NOMO-1 treated with DMSO at 0.1 percent for 48 hours (cell line): ENCODE data around the gene PDPR.
"Not testable (repeated sequence)": the region's sequence is repeated elsewhere in the genome, so short reads cannot be mapped to it uniquely, and the experiment has no call there.

ENCODE experiments used
- DNase-seq: peaks from one replicate; lab custom pipeline; 2025; ENCODE audit not compliant: unreplicated experiment; lab: John Stamatoyannopoulos, UW

PDPR gene

GRCh38 chr16:70160821-70161220, 46.7 kb downstream of the PDPR start:
- no peak for DNase-seq

- no peak for DNase-seq
Measured at GRCh38 chr16:70161350-70161749, 47.2 kb downstream of the PDPR start.

- DNase-seq: no peak
Measured at GRCh38 chr16:70162041-70162451, 47.9 kb downstream of the PDPR start.

- DNase-seq: no peak
Measured at GRCh38 chr16:70163596-70163995, 49.5 kb downstream of the PDPR start.

GRCh38 chr16:70166688-70167087, 52.6 kb downstream of the PDPR start:
- not testable (repeated sequence) for DNase-seq

GRCh38 chr16:70173212-70173837, 59.2 kb downstream of the PDPR start, which contains the start of gene CLEC18C:
Gene CLEC18C (plus strand): TSS chr16:70173787. CDS start chr16:70174279, 492 bp downstream.
- DNase-seq: not testable (repeated sequence)

GRCh38 chr16:70173916-70174315, 59.8 kb downstream of the PDPR start:
- DNase-seq: not testable (repeated sequence)

GRCh38 chr16:70174387-70174932, 60.3 kb downstream of the PDPR start:
- not testable (repeated sequence) for DNase-seq

- DNase-seq: not testable (repeated sequence)
Measured at GRCh38 chr16:70187858-70188607, 73.9 kb downstream of the PDPR start.

GRCh38 chr16:70188608-70188915, 74.4 kb downstream of the PDPR start:
- not testable (repeated sequence) for DNase-seq

GRCh38 chr16:70190574-70190973, 76.4 kb downstream of the PDPR start:
- DNase-seq: not testable (repeated sequence)

- not testable (repeated sequence) for DNase-seq
Measured at GRCh38 chr16:70196683-70197300, 82.7 kb downstream of the PDPR start.

GRCh38 chr16:70197611-70198010, 83.5 kb downstream of the PDPR start:
- DNase-seq: not testable (repeated sequence)

GRCh38 chr16:70198230-70198629, 84.1 kb downstream of the PDPR start:
- not testable (repeated sequence) for DNase-seq

- not testable (repeated sequence) for DNase-seq
Measured at GRCh38 chr16:70198666-70199065, 84.5 kb downstream of the PDPR start.

- DNase-seq: not testable (repeated sequence)
Measured at GRCh38 chr16:70199170-70199569, 85.0 kb downstream of the PDPR start.

GRCh38 chr16:70200063-70200462, 85.9 kb downstream of the PDPR start:
- DNase-seq: not testable (repeated sequence)

GRCh38 chr16:70203508-70203907, 89.4 kb downstream of the PDPR start:
- not testable (repeated sequence) for DNase-seq

- not testable (repeated sequence) for DNase-seq
Measured at GRCh38 chr16:70204010-70204409, 89.9 kb downstream of the PDPR start.

- DNase-seq: not testable (repeated sequence)
Measured at GRCh38 chr16:70204668-70205405, 90.7 kb downstream of the PDPR start.

- DNase-seq: not testable (repeated sequence)
Measured at GRCh38 chr16:70206382-70206781, 92.2 kb downstream of the PDPR start.
